Naive thymus-derived CD4-positive, alpha-beta T cell (primary cell): Measurements from ENCODE around the gene SPATA32. TPM values are rescaled to one million over a fixed set of nuclear protein-coding genes. Genes with fewer than 3 reads are reported as not detected.

Experiments used
- ATAC-seq: fragments of 150-1000 bp; cut with Tn5 transposase; 2 replicates; pipeline ENCODE4 v1.10.0; 2021; ENCODE audit warnings: mild to moderate bottlenecking, moderate library complexity
- CTCF ChIA-PET: fragments of 350-600 bp; sonication (Branson Sonifier 250); formaldehyde crosslinking; loops from one replicate; lab custom pipeline; 2021; ENCODE audit warnings: antibody characterized with exemption; lab: Charles Lee
- POLR2A ChIA-PET: fragments of 350-600 bp; sonication (Branson Sonifier 250); formaldehyde crosslinking; loops from one replicate; lab custom pipeline; 2021; ENCODE audit warnings: antibody characterized with exemption, inconsistent platforms; lab: Charles Lee
- DNase-seq, 9 donors: peaks; one replicate each; pipeline versions ENCODE4 v3.0.0 to v3.0.0-alpha.2; 2020 to 2022; ENCODE audit warnings: mixed read lengths in 1 of 9
- H3K27ac ChIP-seq: one replicate; pipeline ENCODE4 v1.7.0; 2013; ENCODE audit warnings: mild to moderate bottlenecking, low read depth, low read length, moderate library complexity
- H3K27me3 ChIP-seq, 2 donors: one replicate each; pipeline ENCODE4 v1.7.0; 2013; ENCODE audit warnings: low read length in 2 of 2, mild to moderate bottlenecking in 2 of 2, moderate library complexity in 2 of 2; ENCODE audit not compliant: control insufficient read depth in 2 of 2, insufficient read depth in 2 of 2
- H3K36me3 ChIP-seq, 3 experiments: 1 replicate in 2 of 3; 2 replicates in 1 of 3; pipeline ENCODE4 v1.7.0; 2013; ENCODE audit warnings: low read length in 3 of 3, mild to moderate bottlenecking in 3 of 3, moderate library complexity in 1 of 3; ENCODE audit not compliant: insufficient read depth in 3 of 3, control insufficient read depth in 2 of 3
- H3K4me1 ChIP-seq, 2 donors: one replicate each; pipeline ENCODE4 v1.7.0; 2013; ENCODE audit warnings: low read length in 2 of 2, mild to moderate bottlenecking in 2 of 2, moderate library complexity in 1 of 2; ENCODE audit not compliant: control insufficient read depth in 2 of 2, insufficient read depth in 2 of 2
- H3K4me3 ChIP-seq: 2 replicates; pipeline ENCODE4 v1.7.0; 2013; ENCODE audit warnings: mild to moderate bottlenecking, low read length
- H3K9me3 ChIP-seq, 3 experiments: 1 replicate in 2 of 3; 2 replicates in 1 of 3; pipeline ENCODE4 v1.7.0; 2013; ENCODE audit warnings: low read length in 3 of 3; ENCODE audit not compliant: control insufficient read depth in 2 of 3
- H3K27ac Mint-ChIP-seq, 9 donors: one replicate each; pipeline ENCODE4 v1.8.0; 2020 to 2022; ENCODE audit warnings: mixed read lengths in 9 of 9, mild to moderate bottlenecking in 8 of 9, moderate library complexity in 5 of 9, inconsistent platforms in 2 of 9
- H3K27me3 Mint-ChIP-seq, 5 donors: one replicate each; pipeline ENCODE4 v1.8.0; 2021 to 2022; ENCODE audit warnings: mixed read lengths in 5 of 5, mild to moderate bottlenecking in 1 of 5
- H3K36me3 Mint-ChIP-seq, 5 donors: one replicate each; pipeline ENCODE4 v1.8.0; 2020 to 2022; ENCODE audit warnings: mixed read lengths in 5 of 5, mild to moderate bottlenecking in 3 of 5, inconsistent platforms in 1 of 5
- H3K4me1 Mint-ChIP-seq, 7 donors: one replicate each; pipeline ENCODE4 v1.8.0; 2020 to 2022; ENCODE audit warnings: mixed read lengths in 7 of 7, mild to moderate bottlenecking in 3 of 7, inconsistent platforms in 1 of 7
- H3K4me3 Mint-ChIP-seq, 10 donors: one replicate each; pipeline ENCODE4 v1.8.0; 2020 to 2022; ENCODE audit warnings: mild to moderate bottlenecking in 10 of 10, mixed read lengths in 10 of 10, moderate library complexity in 6 of 10, inconsistent platforms in 2 of 10
- H3K9me3 Mint-ChIP-seq, 11 donors: one replicate each; pipeline ENCODE4 v1.8.0; 2020 to 2022; ENCODE audit warnings: mixed read lengths in 11 of 11, mild to moderate bottlenecking in 4 of 11, inconsistent platforms in 1 of 11, moderate library complexity in 1 of 11
- intact Hi-C, 2 donors: fragments of 100-400 bp; cut with micrococcal nuclease; formaldehyde crosslinking; loops; one replicate each; pipeline ENCODE4 v1.15.1; 2023
- polyA plus RNA-seq, 2 donors: library from polyadenylated mRNA; unstranded; fragments of 300-500 nt; fragmentation: Illumina TruSeq; gene quantifications; one replicate each; pipeline ENCODE4 v1.2.3, GENCODE V29; 2021
- total RNA-seq, 6 experiments: library from RNA in 5 of 6; stranded (reverse) in 5 of 6; gene quantifications; 1 replicate in 5 of 6; 2 replicates in 1 of 6; pipeline ENCODE4 v1.2.3 and lab custom pipeline; 2021 to 2026

SPATA32 gene
- total and polyA plus RNA-seq, 7 experiments from 2014 or later, result 0.12 to 1.1 (median 0.45) TPM; not detected in 1

GRCh38 chr17:45308016-45308365 is 46.1 kb upstream of the SPATA32 start:
- Histone ChIP-seq H3K4me3 (peak overlapping the region; percentile 13), H3K36me3 (peaks cover 0 to 15% (median 0%) of the 10 kb centered on the region in 3 experiments), H3K4me1 (peaks cover 37 to 51% of the 10 kb centered on the region in 2 donors), H3K27ac (peak overlapping the region; percentile 48), H3K27me3 (no peaks in the 10 kb centered on the region), H3K9me3 (no peaks in the 10 kb centered on the region)
- ChIA-PET CTCF (interaction anchor here (0.8 to 3.1 kb wide), 4 partner anchors 31 to 109 kb away, joined by 3 to 15 read pairs (median 5); no protein-coding TSS in a partner anchor), POLR2A (interaction anchor here (1.5 kb wide), 1 partner anchor 9 kb away, joined by 10 read pairs; the partner anchor contains the start of gene MAP3K14)
- no peaks in the 10 kb centered on the region for H3K27me3 Mint-ChIP-seq
- H3K9me3 Mint-ChIP-seq, result no peaks in the 10 kb centered on the region
- no peak for ATAC-seq
- H3K27ac Mint-ChIP-seq, result peak overlapping the region; percentile 65 to 93 (median 83)
- no peak for DNase-seq
- peak overlapping the region in 6 of 10 donors; percentile 26 to 74 (median 50) for H3K4me3 Mint-ChIP-seq
- intact Hi-C loops, result no loop called here
- H3K36me3 Mint-ChIP-seq, result peaks cover 0 to 40% (median 13%) of the 10 kb centered on the region in 5 donors
- H3K4me1 Mint-ChIP-seq, result peaks cover 57 to 87% (median 80%) of the 10 kb centered on the region in 7 donors

- intact Hi-C loops, result loop anchor here in 1 of 2 donors (1.0 kb wide), 1 partner anchor 10 kb away; the partner anchor contains the start of gene MAP3K14
- peak; percentile 75 for ATAC-seq
These were observed 45.6 kb upstream of the SPATA32 start for GRCh38 chr17:45307290-45308015.

GRCh38 chr17:45306623-45307022 is 44.7 kb upstream of the SPATA32 start:
- Histone ChIP-seq H3K4me3 (no peak overlapping the region), H3K27ac (no peak overlapping the region), H3K36me3 (peaks cover 0 to 15% (median 0%) of the 10 kb centered on the region in 3 experiments), H3K9me3 (no peaks in the 10 kb centered on the region), H3K4me1 (peaks cover 27 to 46% of the 10 kb centered on the region in 2 donors), H3K27me3 (no peaks in the 10 kb centered on the region)
- no peak for ATAC-seq
- ChIA-PET POLR2A (interaction anchor here (0.8 to 1.5 kb wide), 5 partner anchors 10 to 75 kb away, joined by 3 to 10 read pairs (median 4); partner anchors contain the start of gene MAP3K14), CTCF (interaction anchor here (1.4 to 3.1 kb wide), 2 partner anchors 12 to 30 kb away, joined by 3 to 15 read pairs; no protein-coding TSS in a partner anchor)
- DNase-seq, result no peak
- Mint-ChIP-seq H3K4me3 (peak overlapping the region in 2 of 10 donors; percentile 13 to 64), H3K27ac (peak overlapping the region in 6 of 9 donors; percentile 26 to 77 (median 46)), H3K27me3 (no peaks in the 10 kb centered on the region), H3K4me1 (peaks cover 49 to 84% (median 77%) of the 10 kb centered on the region in 7 donors), H3K9me3 (no peaks in the 10 kb centered on the region), H3K36me3 (peaks cover 0 to 40% (median 13%) of the 10 kb centered on the region in 5 donors)
- intact Hi-C loops, result loop anchor here in 1 of 2 donors (1.0 kb wide), 1 partner anchor 11 kb away; the partner anchor contains the start of gene MAP3K14

More at GRCh38 chr17:45307290-45308015, 45.6 kb upstream of the SPATA32 start:
- Mint-ChIP-seq H3K9me3 (no peaks in the 10 kb centered on the region), H3K27me3 (no peaks in the 10 kb centered on the region), H3K27ac (peak overlapping the region; percentile 71 to 93 (median 83)), H3K4me3 (peak overlapping the region in 8 of 10 donors; percentile 15 to 74 (median 50)), H3K4me1 (peaks cover 56 to 87% (median 80%) of the 10 kb centered on the region in 7 donors), H3K36me3 (peaks cover 0 to 44% (median 13%) of the 10 kb centered on the region in 5 donors)
- DNase-seq, result peak in 6 of 9 donors; percentile 27 to 57 (median 45)
- no peaks in the 10 kb centered on the region for H3K27me3 ChIP-seq
- peaks cover 0 to 15% (median 0%) of the 10 kb centered on the region in 3 experiments for H3K36me3 ChIP-seq
- H3K4me3 ChIP-seq, result peak overlapping the region; percentile 13
- ChIA-PET POLR2A (interaction anchor here (0.6 to 1.5 kb wide), 2 partner anchors 9 to 14 kb away, joined by 3 to 10 read pairs; partner anchors contain the start of gene MAP3K14), CTCF (interaction anchor here (1.4 to 3.1 kb wide), 3 partner anchors 31 to 88 kb away, joined by 5 to 15 read pairs (median 5); no protein-coding TSS in a partner anchor)
- peaks cover 31 to 51% of the 10 kb centered on the region in 2 donors for H3K4me1 ChIP-seq
- no peaks in the 10 kb centered on the region for H3K9me3 ChIP-seq
- H3K27ac ChIP-seq, result peak overlapping the region; percentile 48

GRCh38 chr17:45306094-45306493 is 44.2 kb upstream of the SPATA32 start:
- H3K27ac Mint-ChIP-seq, result peak overlapping the region in 6 of 9 donors; percentile 12 to 77 (median 41)
- H3K27me3 Mint-ChIP-seq, result no peaks in the 10 kb centered on the region
- ATAC-seq, result no peak
- H3K27ac ChIP-seq, result no peak overlapping the region
- POLR2A ChIA-PET, result interaction anchor here (0.8 to 1.3 kb wide), 4 partner anchors 11 to 75 kb away, joined by 3 to 4 read pairs (median 4); partner anchors contain the start of gene MAP3K14
- intact Hi-C loops, result no loop called here
- H3K4me1 ChIP-seq, result peaks cover 23 to 44% of the 10 kb centered on the region in 2 donors
- no peaks in the 10 kb centered on the region for H3K9me3 ChIP-seq
- H3K9me3 Mint-ChIP-seq, result no peaks in the 10 kb centered on the region
- peaks cover 0 to 36% (median 13%) of the 10 kb centered on the region in 5 donors for H3K36me3 Mint-ChIP-seq
- H3K4me3 Mint-ChIP-seq, result peak overlapping the region in 1 of 10 donors; percentile 13
- CTCF ChIA-PET, result interaction anchor here (1.0 to 3.1 kb wide), 3 partner anchors 13 to 79 kb away, joined by 3 to 15 read pairs (median 3); no protein-coding TSS in a partner anchor
- H3K36me3 ChIP-seq, result peaks cover 0 to 12% (median 0%) of the 10 kb centered on the region in 3 experiments
- peaks cover 47 to 84% (median 74%) of the 10 kb centered on the region in 7 donors for H3K4me1 Mint-ChIP-seq
- no peak overlapping the region for H3K4me3 ChIP-seq
- no peak for DNase-seq
- H3K27me3 ChIP-seq, result no peaks in the 10 kb centered on the region

GRCh38 chr17:45305530-45306087 is 43.7 kb upstream of the SPATA32 start:
- Mint-ChIP-seq H3K9me3 (no peaks in the 10 kb centered on the region), H3K36me3 (peaks cover 0 to 35% (median 10%) of the 10 kb centered on the region in 5 donors), H3K27ac (peak overlapping the region in 5 of 9 donors; percentile 12 to 77 (median 43)), H3K27me3 (no peaks in the 10 kb centered on the region), H3K4me1 (peaks cover 45 to 83% (median 72%) of the 10 kb centered on the region in 7 donors), H3K4me3 (no peak overlapping the region)
- ChIA-PET POLR2A (interaction anchor here (0.8 to 1.3 kb wide), 4 partner anchors 10 to 87 kb away, joined by 3 to 4 read pairs (median 4); partner anchors contain the start of gene MAP3K14), CTCF (interaction anchor here (0.6 to 3.1 kb wide), 4 partner anchors 13 to 85 kb away, joined by 3 to 15 read pairs (median 4); no protein-coding TSS in a partner anchor)
- Histone ChIP-seq H3K4me3 (no peak overlapping the region), H3K27me3 (no peaks in the 10 kb centered on the region), H3K4me1 (peaks cover 20 to 44% of the 10 kb centered on the region in 2 donors), H3K36me3 (peaks cover 0 to 7% (median 0%) of the 10 kb centered on the region in 3 experiments), H3K9me3 (no peaks in the 10 kb centered on the region), H3K27ac (no peak overlapping the region)
- DNase-seq (no peak), ATAC-seq (no peak)
- intact Hi-C loops, result no loop called here
